Fibroblast of upper back skin (primary cell): ENCODE results near the gene CTDP1.

ENCODE experiments used
- DNase-seq: peaks from one replicate; pipeline ENCODE4 v3.0.0-alpha.2; 2013

Gene CTDP1

DNA sequence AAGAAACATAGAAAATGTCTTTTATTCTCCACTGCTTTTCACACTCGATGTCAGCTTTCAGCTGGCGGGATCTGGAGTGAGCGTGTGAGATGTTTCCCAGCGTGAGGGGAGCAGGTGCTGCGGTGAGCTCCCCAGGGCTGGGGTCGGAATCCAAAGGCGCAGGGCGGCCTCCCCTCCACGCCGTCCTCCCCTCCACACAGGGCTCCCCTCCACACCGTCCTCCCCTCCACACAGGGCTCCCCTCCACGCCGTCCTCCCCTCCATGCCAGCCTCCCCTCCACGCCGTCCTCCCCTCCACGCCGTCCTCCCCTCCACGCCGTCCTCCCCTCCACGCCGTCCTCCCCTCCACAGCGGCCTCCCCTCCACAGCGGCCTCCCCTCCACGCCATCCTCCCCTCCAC lies 91.2 kb downstream of the CTDP1 start:
- no peak for DNase-seq

DNA sequence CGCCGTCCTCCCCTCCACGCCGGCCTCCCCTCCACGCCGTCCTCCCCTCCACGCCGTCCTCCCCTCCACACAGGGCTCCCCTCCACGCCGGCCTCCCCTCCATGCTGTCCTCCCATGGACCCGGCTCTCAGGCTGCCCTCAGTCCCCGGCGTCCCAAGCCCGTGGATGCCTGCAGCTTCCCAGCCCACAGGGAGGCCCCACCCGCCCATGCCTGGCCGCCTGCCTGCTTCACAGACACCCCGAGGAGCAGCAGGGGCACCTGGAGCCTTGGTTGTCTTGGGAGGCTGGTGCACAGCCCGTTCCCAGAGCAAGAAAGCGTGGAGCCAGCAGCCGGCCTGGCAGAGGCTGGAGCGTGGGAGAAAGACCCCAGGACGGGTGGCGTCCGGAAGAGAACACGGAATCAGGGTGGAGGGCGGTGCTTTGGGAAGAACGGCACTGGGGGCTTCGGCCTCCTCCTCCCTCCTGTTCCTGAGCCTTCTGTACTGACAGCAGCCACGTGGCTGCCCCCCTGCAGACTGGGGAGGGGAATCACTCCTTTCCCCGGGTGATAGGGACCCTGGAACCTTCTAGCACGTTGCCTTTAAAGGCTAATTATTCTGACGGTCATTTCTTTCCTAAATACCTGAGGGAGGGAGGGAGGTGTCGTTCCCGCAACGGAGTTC lies 92.0 kb downstream of the CTDP1 start:
- DNase-seq: no peak

DNA sequence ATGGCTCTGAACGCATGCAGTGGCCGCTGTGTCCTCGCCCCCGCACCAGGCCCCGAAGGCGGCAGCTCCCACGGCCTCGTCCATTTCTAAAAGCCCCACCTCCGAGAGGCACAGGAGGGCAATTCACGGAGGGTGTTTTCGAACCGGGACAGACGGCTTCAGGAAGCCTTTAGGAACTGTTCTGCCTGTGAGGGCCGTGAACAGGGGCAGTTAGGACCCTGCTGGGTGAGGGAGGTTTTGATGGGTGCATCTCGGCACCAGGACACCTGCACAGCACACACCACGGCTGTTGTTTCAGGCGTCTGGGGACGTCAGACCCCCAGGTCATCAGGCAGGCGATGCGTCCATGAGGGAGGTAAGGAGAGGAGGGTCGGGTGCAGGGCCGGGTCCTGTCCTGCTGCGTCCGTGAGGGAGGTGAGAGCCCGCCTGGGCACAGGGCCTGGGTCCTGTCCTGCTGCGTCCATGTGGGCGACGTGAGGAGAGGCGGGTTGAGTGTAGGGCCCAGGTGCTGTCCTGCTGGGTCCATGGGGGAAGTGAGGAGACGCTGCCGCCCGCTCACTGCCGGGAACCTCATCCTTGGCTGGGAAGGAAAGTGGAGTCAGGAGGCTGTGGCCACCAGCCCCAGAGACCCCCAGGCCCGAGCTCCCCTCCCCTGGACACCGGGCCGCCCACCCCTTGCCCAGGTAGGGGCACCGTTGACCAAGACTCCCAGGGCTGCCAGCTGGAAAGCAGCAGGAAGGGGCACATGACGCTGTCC lies 92.7 kb downstream of the CTDP1 start:
- DNase-seq: no peak

- DNase-seq: no peak
These were observed 93.5 kb downstream of the CTDP1 start for GRCh38 chr18:79772865-79773696.

DNA sequence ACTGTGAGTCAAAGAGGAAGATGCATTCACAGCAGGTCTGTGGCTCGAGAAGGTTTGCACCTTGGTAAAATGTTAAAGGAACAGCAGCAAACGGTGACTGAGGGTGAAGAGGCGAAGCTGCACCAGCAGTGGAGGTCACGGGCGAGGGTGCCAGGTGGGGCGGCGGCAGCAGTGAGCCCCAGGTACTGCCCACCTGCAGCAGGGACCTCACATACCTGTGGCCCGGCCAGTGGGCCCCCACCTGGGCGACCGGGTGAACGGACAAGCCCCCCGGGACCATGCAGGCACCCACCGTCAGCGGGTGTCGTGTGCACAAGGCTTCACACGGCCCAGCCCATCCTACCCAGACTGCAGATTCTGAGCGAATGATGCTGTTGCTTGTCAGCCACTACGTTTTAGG lies 94.5 kb downstream of the CTDP1 start:
- no peak for DNase-seq

DNA sequence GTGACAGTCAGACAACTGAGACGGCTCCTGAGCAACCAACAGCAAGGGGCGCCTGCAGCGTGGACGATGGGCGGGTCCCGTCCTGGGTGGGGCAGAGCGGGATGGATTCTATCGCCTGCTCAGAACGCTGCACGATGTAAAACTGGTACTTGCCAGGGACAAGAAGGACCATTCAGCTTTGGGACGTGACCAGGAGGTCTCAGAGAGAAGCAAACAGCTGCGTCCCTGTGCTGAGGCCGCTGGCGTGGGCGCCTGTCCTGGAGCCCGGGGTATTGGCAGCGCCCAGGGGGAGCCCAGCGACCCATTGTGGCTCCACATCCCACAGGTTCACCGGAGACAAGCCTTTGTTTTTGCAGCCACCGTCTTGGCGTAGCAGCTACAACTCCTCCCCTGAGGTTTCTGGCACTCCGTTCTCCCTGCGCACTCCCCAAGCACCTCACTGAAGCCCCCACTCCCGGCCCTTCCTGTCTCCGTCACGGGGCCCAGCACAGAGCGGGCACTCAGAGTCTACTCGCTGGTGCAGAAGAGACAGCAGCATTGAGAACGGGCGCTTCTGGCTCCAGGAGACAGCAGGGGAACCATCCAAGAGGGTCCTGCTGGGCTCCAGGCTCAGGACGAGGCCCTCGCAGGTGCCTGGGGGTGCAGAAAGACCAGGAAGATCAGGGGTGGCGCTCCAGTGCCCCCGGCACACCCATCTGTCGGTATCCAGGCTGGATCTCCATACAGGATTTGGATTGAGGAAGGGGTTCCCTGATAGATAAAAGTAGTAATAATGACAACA lies 96.0 kb downstream of the CTDP1 start:
- DNase-seq: no peak

GRCh38 chr18:79776674-79777073 lies 97.1 kb downstream of the CTDP1 start:
- DNase-seq: no peak

GRCh38 chr18:79778291-79778791 lies 98.7 kb downstream of the CTDP1 start:
- DNase-seq: no peak

GRCh38 chr18:79779021-79779699 lies 99.6 kb downstream of the CTDP1 start:
- DNase-seq: no peak

GRCh38 chr18:79779700-79780190 lies 100.1 kb downstream of the CTDP1 start:
- no peak for DNase-seq

DNA sequence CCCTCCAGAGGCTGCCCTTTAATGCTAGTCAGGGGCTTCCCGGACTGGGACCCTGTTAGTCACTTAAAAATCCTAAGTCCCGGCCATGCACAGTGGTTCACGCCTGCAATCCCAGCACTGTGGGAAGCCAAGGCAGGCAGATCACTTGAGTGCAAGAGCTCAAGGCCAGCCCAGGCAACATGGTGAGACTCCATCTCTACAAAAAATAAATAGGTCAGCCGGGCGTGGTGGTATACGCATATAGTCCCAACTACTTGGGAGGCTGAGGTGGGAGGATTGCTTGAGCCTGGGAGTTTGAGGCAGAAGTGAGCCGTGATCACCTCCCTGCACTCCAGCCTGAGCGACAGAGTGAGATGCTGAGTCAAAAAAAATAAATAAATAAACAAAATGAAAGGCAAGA lies 100.9 kb downstream of the CTDP1 start:
- DNase-seq: no peak

DNA sequence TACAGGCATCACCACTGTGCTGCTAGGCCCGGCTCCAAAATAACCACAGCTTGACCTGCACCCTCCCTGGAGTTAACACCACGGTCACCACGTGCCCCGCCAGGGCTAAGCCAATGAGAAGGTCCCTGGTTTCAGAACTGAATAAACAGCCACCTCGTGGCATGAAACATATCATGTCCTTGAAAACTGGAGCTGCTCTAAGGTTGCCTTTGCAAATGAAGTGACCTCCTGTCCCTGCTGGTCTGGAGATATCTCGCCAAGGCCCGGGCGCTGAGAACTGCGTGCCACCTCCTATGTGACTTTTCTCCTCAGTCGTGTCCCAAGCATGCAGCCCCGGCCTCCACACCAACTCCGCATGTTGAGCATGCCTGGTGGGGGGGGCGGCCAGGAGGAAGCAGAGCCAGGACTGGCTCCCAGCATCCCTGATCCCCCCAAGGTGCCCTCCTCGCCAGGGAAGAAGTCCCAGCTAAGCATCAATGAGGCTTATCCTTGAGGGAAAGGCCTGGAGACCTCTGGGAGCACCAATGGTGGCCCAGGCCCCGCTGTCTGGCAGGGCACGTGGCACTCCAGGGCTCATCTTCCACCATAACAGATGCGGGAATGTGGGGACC lies 101.8 kb downstream of the CTDP1 start:
- DNase-seq: no peak

DNA sequence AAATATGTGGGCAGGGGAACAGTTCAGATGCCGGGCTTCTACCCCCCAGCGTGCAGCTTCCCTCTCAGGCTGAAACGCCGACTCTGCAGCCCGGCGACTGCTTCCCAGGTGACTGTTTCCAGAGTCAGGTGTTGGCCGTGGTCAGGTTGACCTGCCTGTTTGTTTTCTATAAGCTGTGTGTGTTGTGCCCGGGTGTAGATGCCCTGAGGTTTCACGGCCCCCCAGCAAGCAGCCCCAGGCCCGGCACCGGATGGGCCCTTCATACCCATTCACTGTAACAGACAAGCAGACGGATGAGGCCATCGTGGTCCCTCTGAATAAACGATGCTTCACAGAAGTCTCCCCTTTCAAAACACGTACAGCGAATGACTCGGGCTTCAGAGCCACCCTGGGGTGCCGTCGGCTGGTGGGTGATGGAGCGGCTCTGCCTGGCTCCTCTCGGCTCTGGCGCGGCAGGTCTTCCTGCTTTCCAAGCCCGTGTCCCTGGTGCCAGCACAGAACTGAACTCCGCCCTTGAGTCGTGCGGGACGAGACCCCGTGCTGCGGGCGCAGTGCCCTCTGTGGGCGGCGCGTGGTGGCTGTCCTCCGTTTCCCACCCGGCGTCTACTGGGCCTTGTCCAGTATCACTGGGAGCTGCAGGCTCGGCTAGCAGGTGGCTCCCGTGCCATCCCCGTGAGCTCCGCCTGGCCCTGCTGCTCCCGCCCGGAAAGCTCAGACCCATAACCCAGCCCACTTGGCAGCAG lies 103.1 kb downstream of the CTDP1 start:
- no peak for DNase-seq

DNA sequence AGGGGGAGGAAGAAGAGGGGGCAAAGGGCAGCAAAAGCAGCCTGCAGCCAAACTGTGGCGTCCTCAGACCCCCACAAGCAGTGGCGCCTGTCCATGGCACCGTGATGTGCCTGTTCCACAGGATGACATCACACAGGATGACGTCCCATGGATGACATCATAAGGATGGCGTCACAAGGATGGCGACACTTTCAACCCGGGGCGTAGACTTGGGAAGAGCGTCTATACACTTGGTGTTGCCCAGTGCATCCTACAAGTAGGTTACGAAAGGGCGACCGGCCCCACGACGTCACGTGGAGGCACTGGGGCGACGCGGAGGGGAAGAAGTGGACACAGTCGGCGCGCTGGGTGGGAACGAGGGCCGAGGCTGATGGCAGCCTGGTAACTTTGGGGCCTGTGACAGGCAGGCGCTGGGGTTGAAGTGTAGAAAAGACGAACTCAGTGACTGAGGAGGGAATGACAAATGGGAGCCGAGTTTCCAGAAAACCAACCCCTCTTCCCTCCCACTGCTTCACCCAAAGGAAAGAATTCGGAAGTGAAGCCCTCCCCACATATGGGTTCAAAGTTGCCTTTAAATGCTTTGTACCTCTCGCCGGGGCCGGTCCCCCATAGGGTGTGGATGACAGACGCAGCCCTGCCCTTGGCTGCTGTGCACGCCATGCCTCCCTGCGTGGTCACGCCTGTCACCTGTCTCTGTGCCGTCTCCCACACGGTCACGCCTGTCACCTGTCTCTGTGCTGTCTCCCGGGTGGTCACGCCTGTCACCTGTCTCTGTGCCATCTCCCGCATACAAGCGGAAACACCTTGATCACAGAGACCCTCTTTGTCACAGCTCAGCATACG lies 104.7 kb downstream of the CTDP1 start:
- DNase-seq: no peak

DNA sequence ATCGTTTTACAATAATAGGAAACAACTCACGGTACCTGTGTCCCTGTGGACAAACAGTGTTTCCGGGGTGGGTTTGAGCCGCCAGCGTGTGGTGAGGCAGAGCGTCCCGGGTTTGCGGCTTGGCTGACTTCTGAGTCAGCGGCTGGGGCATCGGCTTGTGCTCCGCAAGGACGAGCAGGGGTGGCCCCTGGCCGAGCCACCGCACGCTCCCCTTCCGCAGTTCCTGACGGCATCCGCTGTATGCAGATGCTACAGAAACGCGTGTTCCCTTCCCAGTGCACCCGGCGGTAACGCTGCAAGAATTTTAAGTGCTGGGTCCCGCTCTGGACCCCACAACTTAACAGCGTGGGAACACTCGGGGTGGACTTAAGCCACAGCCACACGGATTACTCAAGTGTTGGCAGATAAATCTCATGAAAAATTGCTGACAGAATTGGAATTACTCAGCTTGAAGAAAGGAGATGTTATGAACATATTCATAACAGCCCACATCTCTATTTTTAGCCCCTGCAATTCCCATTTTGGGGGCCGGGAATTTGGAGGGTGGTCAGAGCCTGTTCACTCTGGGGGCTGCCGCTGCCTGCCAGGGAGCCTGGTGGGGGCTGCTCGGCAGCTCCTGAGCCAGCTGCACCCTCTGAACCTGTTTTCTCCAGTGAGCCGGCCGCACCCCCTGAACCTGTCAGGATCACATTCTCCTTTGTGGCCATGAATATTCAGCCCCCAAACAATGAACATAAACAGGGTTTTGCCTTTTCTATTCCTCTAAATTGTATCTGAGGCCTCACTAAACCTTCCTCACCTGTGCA lies 105.6 kb downstream of the CTDP1 start:
- peak; percentile 14 for DNase-seq

DNA sequence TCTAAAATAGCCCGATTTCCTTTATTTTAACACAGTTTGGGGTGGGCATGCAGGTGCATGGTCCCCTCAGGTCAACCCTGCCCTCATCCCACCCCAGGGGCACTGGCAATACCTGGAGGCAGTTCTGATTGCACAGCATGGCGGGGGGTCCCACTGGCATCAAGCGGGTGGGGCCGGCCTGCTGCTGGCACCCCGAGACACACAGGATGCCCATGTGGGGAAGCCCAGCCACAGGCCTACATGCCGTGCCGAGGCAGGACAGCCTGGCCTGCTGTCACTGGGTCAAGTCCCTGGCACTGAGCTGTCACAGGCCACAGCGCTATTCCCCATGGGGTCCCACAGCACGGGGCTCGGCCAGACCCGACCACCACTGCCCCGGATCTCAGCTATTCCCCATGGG lies 106.2 kb downstream of the CTDP1 start:
- DNase-seq: no peak

- no peak for DNase-seq
These were observed 106.7 kb downstream of the CTDP1 start for GRCh38 chr18:79786304-79786703.

GRCh38 chr18:79786786-79787526 lies 107.4 kb downstream of the CTDP1 start:
- peak; percentile 48 for DNase-seq
